NCI-H2107 (cell line): ENCODE measurements around the gene ARHGDIA.

ENCODE experiments used
- DNase-seq: peaks from one replicate; lab custom pipeline; 2025; lab: John Stamatoyannopoulos, UW

ARHGDIA gene

GRCh38 chr17:81822996-81823819, 47.9 kb downstream of the ARHGDIA start:
- no peak for DNase-seq

GRCh38 chr17:81822312-81822637, 48.9 kb downstream of the ARHGDIA start:
- DNase-seq = no peak

DNA sequence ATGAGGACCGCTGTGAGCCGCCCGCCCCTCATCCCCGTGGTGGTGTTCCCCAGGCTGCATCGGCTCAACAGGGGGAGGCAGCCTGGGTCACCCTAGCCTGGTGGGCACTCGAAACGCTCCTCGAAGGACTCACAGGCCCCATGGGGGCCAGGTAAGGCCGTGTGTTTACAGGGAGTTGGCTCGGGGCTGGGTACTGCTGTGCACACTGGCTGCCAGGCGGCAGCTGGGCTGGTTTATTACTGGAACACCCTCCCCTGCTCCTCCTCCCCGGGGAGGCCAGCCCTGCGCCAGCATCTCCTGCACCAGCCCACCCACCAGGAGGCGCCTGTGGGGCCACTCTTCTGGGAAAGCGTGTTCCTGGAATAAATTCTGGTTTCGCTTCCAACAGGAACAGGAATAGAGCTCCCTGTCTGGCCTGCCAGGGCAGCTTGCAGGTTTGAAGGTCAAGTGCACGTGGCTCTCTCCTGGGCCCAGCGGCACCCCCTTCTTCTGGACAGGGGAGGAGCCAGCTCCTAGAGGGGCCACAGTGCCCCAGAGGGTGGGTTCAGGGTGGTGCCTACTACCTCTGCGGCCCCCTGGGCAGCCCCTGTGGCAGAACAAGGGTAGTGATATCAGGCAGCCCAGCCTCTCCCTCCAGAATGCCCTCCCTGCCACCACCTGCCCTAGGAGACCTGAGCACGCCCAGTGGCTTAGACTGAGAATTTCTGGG, 49.4 kb downstream of the ARHGDIA start:
- DNase-seq = peak; percentile 66

- DNase-seq = no peak
These were observed 50.0 kb downstream of the ARHGDIA start for GRCh38 chr17:81821147-81821546.

DNA sequence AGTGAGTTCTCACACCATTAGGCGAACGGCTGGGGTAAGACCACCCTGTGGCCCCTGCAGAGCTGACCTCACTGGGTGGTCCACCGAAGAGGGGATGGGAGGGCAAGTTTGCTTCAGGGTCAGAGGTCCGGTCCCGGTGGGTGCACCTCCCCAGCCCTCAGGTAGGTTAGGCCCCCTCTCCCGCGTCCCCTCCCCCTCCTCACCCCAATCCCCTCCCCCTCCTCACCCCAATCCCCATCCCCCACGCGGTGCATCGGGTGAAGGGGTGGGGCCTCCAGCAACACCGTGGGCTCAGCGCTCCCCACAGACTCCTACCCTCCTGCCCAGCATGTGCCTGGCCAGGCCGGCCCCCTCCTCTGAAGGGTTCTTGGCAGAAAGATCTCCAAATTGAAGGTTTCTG, 51.4 kb downstream of the ARHGDIA start:
- no peak for DNase-seq

DNA sequence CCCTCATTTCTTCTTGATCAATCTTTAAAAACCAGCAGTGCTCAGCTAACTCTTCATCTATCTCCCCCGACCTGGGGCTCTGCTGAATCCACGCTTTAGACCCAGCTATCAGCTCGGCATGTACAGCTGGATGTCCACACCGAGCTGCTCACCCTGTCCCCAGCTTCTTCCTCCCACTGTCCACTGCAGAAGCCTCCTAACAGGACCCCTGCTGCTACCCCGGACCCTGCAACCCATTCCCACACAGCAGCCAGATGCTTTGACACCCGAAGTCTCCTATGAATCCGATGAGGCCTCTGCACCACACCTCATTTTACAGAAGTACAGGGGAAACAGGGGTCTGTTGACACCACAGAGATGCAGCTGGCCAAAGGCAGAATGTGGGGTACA, 53.4 kb downstream of the ARHGDIA start:
- no peak for DNase-seq
